Type B pancreatic cell (in vitro differentiated cells): ENCODE results near the gene SLC16A4. TPM values are rescaled to one million over a fixed set of nuclear protein-coding genes. Genes with fewer than 3 reads are reported as not detected.
"Not testable (repeated sequence)": the region's sequence is repeated elsewhere in the genome, so short reads cannot be mapped to it uniquely, and the experiment has no call there.

Source experiments
- DNase-seq: peaks from one replicate; pipeline ENCODE4 v3.0.0; 2021; ENCODE audit warnings: mixed read lengths; ENCODE audit not compliant: unreplicated experiment; ENCODE audit errors: extremely low spot score
- H3K27ac Mint-ChIP-seq: 2 replicates; pipeline ENCODE4 v1.8.0; 2021; ENCODE audit warnings: mild to moderate bottlenecking, mixed read lengths
- H3K27me3 Mint-ChIP-seq: 2 replicates; pipeline ENCODE4 v1.8.0; 2021; ENCODE audit warnings: mixed read lengths
- H3K36me3 Mint-ChIP-seq: 2 replicates; pipeline ENCODE4 v1.8.0; 2021; ENCODE audit warnings: mixed read lengths
- H3K4me1 Mint-ChIP-seq: one replicate; pipeline ENCODE4 v1.8.0; 2021; ENCODE audit warnings: mixed read lengths; ENCODE audit not compliant: unreplicated experiment
- H3K4me3 Mint-ChIP-seq: 2 replicates; pipeline ENCODE4 v1.8.0; 2021; ENCODE audit warnings: mild to moderate bottlenecking, mixed read lengths
- H3K9me3 Mint-ChIP-seq: 2 replicates; pipeline ENCODE4 v1.8.0; 2021; ENCODE audit warnings: mixed read lengths
- CTCF ChIP-seq: fragments of 200-600 bp; sonication (generic); conservative IDR thresholded peaks from 2 replicates; pipeline ENCODE4 v1.5.0; 2021; ENCODE audit warnings: antibody characterized with exemption, mild to moderate bottlenecking
- total RNA-seq: library from RNA; stranded (reverse); gene quantifications from 2 replicates; pipeline ENCODE4 v1.2.1, GENCODE V29; 2021; ENCODE audit warnings: low replicate concordance

Gene SLC16A4
- total RNA-seq, 1 donor from 2014 or later: 2.0 TPM

- no peaks in the 10 kb centered on the region for H3K4me1 Mint-ChIP-seq
- no peak for DNase-seq
- peaks cover 27% of the 10 kb centered on the region for H3K27me3 Mint-ChIP-seq
- H3K4me3 Mint-ChIP-seq: no peak overlapping the region
- no peak overlapping the region for H3K27ac Mint-ChIP-seq
- H3K36me3 Mint-ChIP-seq: no peaks in the 10 kb centered on the region
- no peak for TF ChIP-seq CTCF
- peaks cover 5% of the 10 kb centered on the region for H3K9me3 Mint-ChIP-seq
Observed at GRCh38 chr1:110425612-110426152, 34.9 kb upstream of the SLC16A4 start.

- Mint-ChIP-seq H3K27ac (no peak overlapping the region), H3K9me3 (peaks cover 5% of the 10 kb centered on the region), H3K27me3 (peaks cover 19% of the 10 kb centered on the region), H3K36me3 (no peaks in the 10 kb centered on the region), H3K4me3 (no peak overlapping the region), H3K4me1 (no peaks in the 10 kb centered on the region)
- TF ChIP-seq CTCF: no peak
- DNase-seq: no peak
Observed at GRCh38 chr1:110424699-110425611, 34.1 kb upstream of the SLC16A4 start.

GRCh38 chr1:110420874-110421793 lies 30.3 kb upstream of the SLC16A4 start:
- H3K4me3 Mint-ChIP-seq: no peak overlapping the region
- no peaks in the 10 kb centered on the region for H3K36me3 Mint-ChIP-seq
- no peak overlapping the region for H3K27ac Mint-ChIP-seq

GRCh38 chr1:110420023-110420662 lies 29.3 kb upstream of the SLC16A4 start:
- Mint-ChIP-seq H3K27ac (no peak overlapping the region), H3K27me3 (peaks cover 31% of the 10 kb centered on the region), H3K4me3 (no peak overlapping the region), H3K9me3 (peaks cover 5% of the 10 kb centered on the region), H3K4me1 (no peaks in the 10 kb centered on the region), H3K36me3 (no peaks in the 10 kb centered on the region)
- DNase-seq: no peak
- no peak for TF ChIP-seq CTCF

More at GRCh38 chr1:110420874-110421793, 30.3 kb upstream of the SLC16A4 start:
- Mint-ChIP-seq H3K27me3 (peaks cover 29% of the 10 kb centered on the region), H3K4me1 (no peaks in the 10 kb centered on the region), H3K9me3 (peaks cover 5% of the 10 kb centered on the region)
- no peak for DNase-seq
- no peak for TF ChIP-seq CTCF

GRCh38 chr1:110418729-110419128 lies 27.9 kb upstream of the SLC16A4 start:
- H3K27me3 Mint-ChIP-seq: peaks cover 25% of the 10 kb centered on the region
- no peaks in the 10 kb centered on the region for H3K4me1 Mint-ChIP-seq
- H3K36me3 Mint-ChIP-seq: no peaks in the 10 kb centered on the region
- no peak for TF ChIP-seq CTCF
- no peak overlapping the region for H3K27ac Mint-ChIP-seq
- H3K9me3 Mint-ChIP-seq: peaks cover 5% of the 10 kb centered on the region
- H3K4me3 Mint-ChIP-seq: no peak overlapping the region
- DNase-seq: no peak

GRCh38 chr1:110413045-110413444 lies 22.2 kb upstream of the SLC16A4 start:
- not testable (repeated sequence) for H3K4me3 Mint-ChIP-seq, H3K36me3 Mint-ChIP-seq, H3K4me1 Mint-ChIP-seq, H3K9me3 Mint-ChIP-seq, H3K27ac Mint-ChIP-seq, DNase-seq
- H3K27me3 Mint-ChIP-seq: peaks cover 14% of the 10 kb centered on the region
